Kasumi-1 (cell line): Measurements from ENCODE around the gene KLK4.

Experiments
- DNase-seq, 2 experiments: peaks; one replicate each; lab custom pipeline; 2025; lab: John Stamatoyannopoulos, UW

KLK4 gene

GRCh38 chr19:50878851-50879250 is 32.3 kb downstream of the KLK4 start:
- no peak for DNase-seq

GRCh38 chr19:50877338-50877737 is 33.9 kb downstream of the KLK4 start:
- DNase-seq: no peak

GRCh38 chr19:50876456-50876855 is 34.7 kb downstream of the KLK4 start:
- no peak for DNase-seq

GRCh38 chr19:50875795-50876422 is 35.3 kb downstream of the KLK4 start:
- DNase-seq: no peak

DNA sequence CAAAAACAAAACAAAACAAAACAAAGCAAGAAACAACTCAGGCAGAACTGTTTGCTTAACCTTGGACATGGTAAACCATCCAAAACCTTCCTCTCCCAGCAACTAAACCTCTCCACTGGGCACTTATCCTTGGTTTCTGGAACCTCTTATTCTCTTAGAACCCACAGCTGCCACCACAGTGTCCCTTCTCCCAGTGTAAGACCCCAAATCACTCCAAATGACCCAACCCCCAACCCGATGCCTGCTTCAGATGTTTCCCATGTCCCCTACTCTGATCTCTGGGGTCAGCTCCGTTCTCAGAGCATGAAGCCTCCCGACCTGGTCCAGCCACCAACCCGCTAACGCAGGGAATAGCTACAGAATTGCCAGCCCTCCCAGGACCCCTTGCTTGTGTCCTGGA is 37.0 kb downstream of the KLK4 start:
- DNase-seq: no peak

DNA sequence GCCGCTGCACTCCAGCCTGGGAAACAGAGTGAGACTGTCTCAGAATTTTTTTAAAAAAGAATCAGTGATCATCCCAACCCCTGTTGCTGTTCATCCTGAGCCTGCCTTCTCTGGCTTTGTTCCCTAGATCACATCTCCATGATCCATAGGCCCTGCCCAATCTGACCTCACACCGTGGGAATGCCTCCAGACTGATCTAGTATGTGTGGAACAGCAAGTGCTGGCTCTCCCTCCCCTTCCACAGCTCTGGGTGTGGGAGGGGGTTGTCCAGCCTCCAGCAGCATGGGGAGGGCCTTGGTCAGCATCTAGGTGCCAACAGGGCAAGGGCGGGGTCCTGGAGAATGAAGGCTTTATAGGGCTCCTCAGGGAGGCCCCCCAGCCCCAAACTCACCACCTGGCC is 38.1 kb downstream of the KLK4 start, which contains the start of gene KLK2:
Gene KLK2 (plus strand): TSS at position 384 of the 400 bp plus-strand sequence. CDS start 35 bp downstream, outside the sequence.
- DNase-seq: no peak

DNA sequence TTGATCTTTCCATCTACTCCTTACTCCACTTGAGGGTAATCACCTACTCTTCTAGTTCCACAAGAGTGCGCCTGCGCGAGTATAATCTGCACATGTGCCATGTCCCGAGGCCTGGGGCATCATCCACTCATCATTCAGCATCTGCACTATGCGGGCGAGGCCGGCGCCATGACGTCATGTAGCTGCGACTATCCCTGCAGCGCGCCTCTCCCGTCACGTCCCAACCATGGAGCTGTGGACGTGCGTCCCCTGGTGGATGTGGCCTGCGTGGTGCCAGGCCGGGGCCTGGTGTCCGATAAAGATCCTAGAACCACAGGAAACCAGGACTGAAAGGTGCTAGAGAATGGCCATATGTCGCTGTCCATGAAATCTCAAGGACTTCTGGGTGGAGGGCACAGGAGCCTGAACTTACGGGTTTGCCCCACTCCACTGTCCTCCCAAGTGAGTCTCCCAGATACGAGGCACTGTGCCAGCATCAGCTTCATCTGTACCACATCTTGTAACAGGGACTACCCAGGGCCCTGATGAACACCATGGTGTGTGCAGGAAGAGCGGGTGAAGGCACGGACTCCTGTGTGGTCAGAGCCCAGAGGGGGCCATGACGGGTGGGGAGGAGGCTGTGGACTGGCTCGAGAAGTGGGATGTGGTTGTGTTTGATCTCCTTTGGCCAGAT is 40.6 kb downstream of the KLK4 start:
- DNase-seq: no peak

- no peak for DNase-seq
Measured at GRCh38 chr19:50869479-50869878, 41.7 kb downstream of the KLK4 start.

DNA sequence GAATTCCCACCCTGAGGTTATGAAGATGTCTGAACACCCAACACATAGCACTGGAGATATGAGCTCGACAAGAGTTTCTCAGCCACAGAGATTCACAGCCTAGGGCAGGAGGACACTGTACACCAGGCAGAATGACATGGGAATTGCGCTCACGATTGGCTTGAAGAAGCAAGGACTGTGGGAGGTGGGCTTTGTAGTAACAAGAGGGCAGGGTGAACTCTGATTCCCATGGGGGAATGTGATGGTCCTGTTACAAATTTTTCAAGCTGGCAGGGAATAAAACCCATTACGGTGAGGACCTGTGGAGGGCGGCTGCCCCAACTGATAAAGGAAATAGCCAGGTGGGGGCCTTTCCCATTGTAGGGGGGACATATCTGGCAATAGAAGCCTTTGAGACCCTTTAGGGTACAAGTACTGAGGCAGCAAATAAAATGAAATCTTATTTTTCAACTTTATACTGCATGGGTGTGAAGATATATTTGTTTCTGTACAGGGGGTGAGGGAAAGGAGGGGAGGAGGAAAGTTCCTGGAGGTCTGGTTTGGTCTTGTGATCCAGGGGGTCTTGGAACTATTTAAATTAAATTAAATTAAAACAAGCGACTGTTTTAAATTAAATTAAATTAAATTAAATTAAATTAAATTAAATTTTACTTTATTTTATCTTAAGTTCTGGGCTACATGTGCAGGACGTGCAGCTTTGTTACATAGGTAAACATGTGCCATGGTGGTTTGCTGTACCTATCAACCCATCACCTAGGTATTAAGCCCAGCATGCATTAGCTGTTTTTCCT is 49.5 kb downstream of the KLK4 start:
- no peak for DNase-seq

- DNase-seq: no peak
Measured at GRCh38 chr19:50861010-50861409, 50.2 kb downstream of the KLK4 start.

DNA sequence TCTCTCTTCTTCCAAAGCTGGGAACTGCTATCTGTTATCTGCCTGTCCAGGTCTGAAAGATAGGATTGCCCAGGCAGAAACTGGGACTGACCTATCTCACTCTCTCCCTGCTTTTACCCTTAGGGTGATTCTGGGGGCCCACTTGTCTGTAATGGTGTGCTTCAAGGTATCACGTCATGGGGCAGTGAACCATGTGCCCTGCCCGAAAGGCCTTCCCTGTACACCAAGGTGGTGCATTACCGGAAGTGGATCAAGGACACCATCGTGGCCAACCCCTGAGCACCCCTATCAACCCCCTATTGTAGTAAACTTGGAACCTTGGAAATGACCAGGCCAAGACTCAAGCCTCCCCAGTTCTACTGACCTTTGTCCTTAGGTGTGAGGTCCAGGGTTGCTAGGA is 51.3 kb downstream of the KLK4 start:
- DNase-seq: no peak

GRCh38 chr19:50858886-50859285 is 52.3 kb downstream of the KLK4 start:
- no peak for DNase-seq

DNA sequence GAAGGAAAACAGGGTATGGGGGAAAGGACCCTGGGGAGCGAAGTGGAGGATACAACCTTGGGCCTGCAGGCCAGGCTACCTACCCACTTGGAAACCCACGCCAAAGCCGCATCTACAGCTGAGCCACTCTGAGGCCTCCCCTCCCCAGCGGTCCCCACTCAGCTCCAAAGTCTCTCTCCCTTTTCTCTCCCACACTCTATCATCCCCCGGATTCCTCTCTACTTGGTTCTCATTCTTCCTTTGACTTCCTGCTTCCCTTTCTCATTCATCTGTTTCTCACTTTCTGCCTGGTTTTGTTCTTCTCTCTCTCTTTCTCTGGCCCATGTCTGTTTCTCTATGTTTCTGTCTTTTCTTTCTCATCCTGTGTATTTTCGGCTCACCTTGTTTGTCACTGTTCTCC is 53.8 kb downstream of the KLK4 start:
- DNase-seq: no peak
